NOMO-1 treated with dmso at 0.1 percent for 144 hours (cell line): ENCODE results near the gene GRIA2.

ENCODE experiments used
- DNase-seq: peaks from one replicate; lab custom pipeline; 2025; ENCODE audit not compliant: unreplicated experiment; lab: John Stamatoyannopoulos, UW

Gene GRIA2

GRCh38 chr4:157372154-157372553 is 151.6 kb downstream of the GRIA2 start:
- DNase-seq: no peak

- DNase-seq: no peak
Observed at GRCh38 chr4:157372567-157372966, 152.0 kb downstream of the GRIA2 start.

GRCh38 chr4:157389741-157390140 is 169.2 kb downstream of the GRIA2 start:
- DNase-seq: no peak

- no peak for DNase-seq
Observed at GRCh38 chr4:157405070-157405469, 184.5 kb downstream of the GRIA2 start.
